GM12801 (cell line): ENCODE results near the gene CENPA.

ENCODE experiments used
- CTCF ChIP-seq: IDR thresholded peaks from one replicate; pipeline ENCODE4 v1.5.1; 2011; ENCODE audit warnings: control low read depth; ENCODE audit not compliant: insufficient read length; ENCODE audit errors: extremely low read depth

The CENPA gene

GRCh38 chr2:26785431-26786206 lies at the start of gene CENPA:
Gene CENPA (plus strand): TSS chr2:26786056. CDS start chr2:26786197, 141 bp downstream.
- TF ChIP-seq CTCF: no peak

- no peak for TF ChIP-seq CTCF
Observed at GRCh38 chr2:26737221-26737620, 48.6 kb upstream of the CENPA start.

GRCh38 chr2:26738481-26738880 lies 47.4 kb upstream of the CENPA start:
- TF ChIP-seq CTCF: no peak

GRCh38 chr2:26739514-26739913 lies 46.3 kb upstream of the CENPA start:
- no peak for TF ChIP-seq CTCF

- TF ChIP-seq CTCF: no peak
Observed at GRCh38 chr2:26740346-26740745, 45.5 kb upstream of the CENPA start.

- TF ChIP-seq CTCF: no peak
Observed at GRCh38 chr2:26740890-26741302, 45.0 kb upstream of the CENPA start.

GRCh38 chr2:26742048-26742770 lies 43.6 kb upstream of the CENPA start:
- TF ChIP-seq CTCF: no peak
